Subcutaneous abdominal adipose tissue (tissue), 5 donors: ENCODE data around the gene CCDC40.
A peak's percentile ranks its signal among the peaks of the same experiment; 100 is the strongest.
"Not testable (repeated sequence)": the region's sequence is repeated elsewhere in the genome, so short reads cannot be mapped to it uniquely, and the experiment has no call there.

Source experiments
- H3K27ac ChIP-seq: one replicate; pipeline ENCODE4 v1.7.0; 2013; ENCODE audit warnings: low read depth, mild to moderate bottlenecking, inconsistent platforms, low read length, moderate library complexity
- H3K27me3 ChIP-seq, 5 donors: one replicate each; pipeline ENCODE4 v1.7.0; 2013; ENCODE audit warnings: low read length in 5 of 5, inconsistent platforms in 1 of 5; ENCODE audit not compliant: control insufficient read depth in 5 of 5, insufficient read depth in 4 of 5
- H3K36me3 ChIP-seq, 5 donors: one replicate each; pipeline ENCODE4 v1.7.0; 2013; ENCODE audit warnings: low read length in 5 of 5; ENCODE audit not compliant: control insufficient read depth in 5 of 5, insufficient read depth in 5 of 5
- H3K4me1 ChIP-seq, 5 donors: one replicate each; pipeline ENCODE4 v1.7.0; 2013; ENCODE audit warnings: low read length in 5 of 5, mild to moderate bottlenecking in 3 of 5, moderate library complexity in 1 of 5; ENCODE audit not compliant: control insufficient read depth in 5 of 5, insufficient read depth in 5 of 5
- H3K4me3 ChIP-seq, 5 donors: one replicate each; pipeline ENCODE4 v1.7.0; 2013; ENCODE audit warnings: low read length in 5 of 5, low read depth in 1 of 5
- H3K9ac ChIP-seq, 5 donors: one replicate each; pipeline ENCODE4 v1.7.0; 2013; ENCODE audit warnings: low read length in 5 of 5, mild to moderate bottlenecking in 4 of 5, moderate library complexity in 3 of 5
- H3K9me3 ChIP-seq, 5 donors: one replicate each; pipeline ENCODE4 v1.7.0; 2013; ENCODE audit warnings: low read length in 5 of 5; ENCODE audit not compliant: control insufficient read depth in 5 of 5
- donor health status: healthy.
- donor health status: healthy.
- donor health status: healthy.
- donor health status: healthy.
- donor health status: healthy.

Gene CCDC40

GRCh38 chr17:79991140-79991923 lies 45.1 kb upstream of the CCDC40 start:
- no peak overlapping the region for H3K9ac ChIP-seq
- peaks cover 16 to 74% (median 65%) of the 10 kb centered on the region in 5 donors for H3K4me1 ChIP-seq
- no peak overlapping the region for H3K4me3 ChIP-seq
- no peaks in the 10 kb centered on the region for H3K9me3 ChIP-seq
- no peak overlapping the region for H3K27ac ChIP-seq
- H3K27me3 ChIP-seq: no peaks in the 10 kb centered on the region
- no peaks in the 10 kb centered on the region for H3K36me3 ChIP-seq

- Histone ChIP-seq H3K9ac (peak overlapping the region in 1 of 5 donors; percentile 2), H3K4me1 (peaks cover 17 to 70% (median 63%) of the 10 kb centered on the region in 5 donors), H3K4me3 (peak overlapping the region in 1 of 5 donors; percentile 38), H3K27me3 (no peaks in the 10 kb centered on the region), H3K36me3 (no peaks in the 10 kb centered on the region), H3K27ac (no peak overlapping the region), H3K9me3 (no peaks in the 10 kb centered on the region)
Measured at GRCh38 chr17:79991924-79992648, 44.4 kb upstream of the CCDC40 start.

- no peaks in the 10 kb centered on the region for H3K9me3 ChIP-seq
- no peaks in the 10 kb centered on the region for H3K36me3 ChIP-seq
- no peaks in the 10 kb centered on the region for H3K27me3 ChIP-seq
- peaks cover 15 to 70% (median 62%) of the 10 kb centered on the region in 5 donors for H3K4me1 ChIP-seq
- no peak overlapping the region for H3K27ac ChIP-seq
- H3K4me3 ChIP-seq: peak overlapping the region in 1 of 5 donors; percentile 9
- peak overlapping the region in 1 of 5 donors; percentile 2 for H3K9ac ChIP-seq
Measured at GRCh38 chr17:79992649-79993389, 43.6 kb upstream of the CCDC40 start.

- H3K4me1 ChIP-seq: peaks cover 13 to 63% (median 55%) of the 10 kb centered on the region in 5 donors
- peak overlapping the region in 3 of 5 donors; percentile 29 to 46 (median 36) for H3K4me3 ChIP-seq
- no peak overlapping the region for H3K27ac ChIP-seq
- H3K36me3 ChIP-seq: no peaks in the 10 kb centered on the region
- no peaks in the 10 kb centered on the region for H3K27me3 ChIP-seq
- no peaks in the 10 kb centered on the region for H3K9me3 ChIP-seq
- H3K9ac ChIP-seq: peak overlapping the region in 2 of 5 donors; percentile 11 to 48
Measured at GRCh38 chr17:79993390-79994227, 42.8 kb upstream of the CCDC40 start.

- Histone ChIP-seq H3K4me3 (peak overlapping the region in 2 of 5 donors; percentile 36 to 46), H3K4me1 (peaks cover 13 to 58% (median 49%) of the 10 kb centered on the region in 5 donors)
- not testable (repeated sequence) for H3K27me3 ChIP-seq, H3K9ac ChIP-seq, H3K9me3 ChIP-seq, H3K27ac ChIP-seq, H3K36me3 ChIP-seq
Measured at GRCh38 chr17:79994228-79994569, 42.2 kb upstream of the CCDC40 start.

GRCh38 chr17:79994602-79995001 lies 41.8 kb upstream of the CCDC40 start:
- Histone ChIP-seq H3K4me3 (no peak overlapping the region), H3K27ac (no peak overlapping the region), H3K9ac (no peak overlapping the region), H3K27me3 (no peaks in the 10 kb centered on the region), H3K36me3 (no peaks in the 10 kb centered on the region), H3K4me1 (peaks cover 12 to 54% (median 45%) of the 10 kb centered on the region in 5 donors), H3K9me3 (no peaks in the 10 kb centered on the region)

- Histone ChIP-seq H3K9me3 (no peaks in the 10 kb centered on the region), H3K27ac (no peak overlapping the region), H3K36me3 (peaks cover 0 to 7% (median 6%) of the 10 kb centered on the region in 5 donors), H3K27me3 (no peaks in the 10 kb centered on the region), H3K4me3 (no peak overlapping the region), H3K9ac (no peak overlapping the region), H3K4me1 (peaks cover 12 to 44% (median 42%) of the 10 kb centered on the region in 5 donors)
Measured at GRCh38 chr17:79995696-79996095, 40.7 kb upstream of the CCDC40 start.

GRCh38 chr17:79996291-79996690 lies 40.2 kb upstream of the CCDC40 start:
- Histone ChIP-seq H3K27me3 (no peaks in the 10 kb centered on the region), H3K4me1 (peaks cover 12 to 38% (median 37%) of the 10 kb centered on the region in 5 donors), H3K9me3 (no peaks in the 10 kb centered on the region), H3K4me3 (no peak overlapping the region), H3K36me3 (peaks cover 0 to 12% (median 7%) of the 10 kb centered on the region in 5 donors), H3K27ac (no peak overlapping the region), H3K9ac (no peak overlapping the region)

- peaks cover 11 to 31% (median 30%) of the 10 kb centered on the region in 5 donors for H3K4me1 ChIP-seq
- no peaks in the 10 kb centered on the region for H3K9me3 ChIP-seq
- H3K27ac ChIP-seq: no peak overlapping the region
- peaks cover 0 to 14% (median 9%) of the 10 kb centered on the region in 5 donors for H3K36me3 ChIP-seq
- H3K9ac ChIP-seq: peak overlapping the region in 1 of 5 donors; percentile 20
- H3K27me3 ChIP-seq: no peaks in the 10 kb centered on the region
- H3K4me3 ChIP-seq: peak overlapping the region in 1 of 5 donors; percentile 34
Measured at GRCh38 chr17:79997011-79997660, 39.3 kb upstream of the CCDC40 start.
